K562 (cell line): ENCODE results near the gene LSM12. TPM values are rescaled to one million over a fixed set of nuclear protein-coding genes. Genes with fewer than 3 reads are reported as not detected.

Experiments
- FOSL1 ChIP-seq: fragments of 200-800 bp; sonication (Bioruptor generic); conservative IDR thresholded peaks from 2 replicates; pipeline ENCODE4 v1.6.1; 2016; ENCODE audit warnings: missing genetic modification characterization, missing compliant biosample characterization
- MAZ ChIP-seq, 2 experiments: fragments of 450-650 bp in 1 of 2; sonication (generic) in 1 of 2; formaldehyde crosslinking; IDR thresholded peaks in 1 of 2; conservative IDR thresholded peaks in 1 of 2; 2 replicates each; pipeline versions ENCODE4 v1.4.0 to v1.5.0; 2020; ENCODE audit warnings: mild to moderate bottlenecking in 1 of 2, missing genetic modification reagents in 1 of 2
- PBX2 ChIP-seq, 2 experiments: IDR thresholded peaks in 1 of 2; conservative IDR thresholded peaks in 1 of 2; 2 replicates each; pipeline ENCODE4 v1.6.1; 2016; ENCODE audit warnings: low read depth in 2 of 2, mild to moderate bottlenecking in 1 of 2, missing compliant biosample characterization in 1 of 2, missing genetic modification characterization in 1 of 2, moderate library complexity in 1 of 2
- SAFB2 ChIP-seq: fragments of 200-400 bp; formaldehyde crosslinking; IDR thresholded peaks from 2 replicates; pipeline ENCODE4 v1.6.1; 2018; ENCODE audit warnings: borderline replicate concordance, low read length, low read depth, moderate library complexity; ENCODE audit not compliant: severe bottlenecking
- THRB ChIP-seq: fragments of 450-650 bp; formaldehyde crosslinking; conservative IDR thresholded peaks from 2 replicates; pipeline ENCODE4 v1.4.0; 2022; ENCODE audit warnings: mild to moderate bottlenecking, missing genetic modification characterization
- WHSC1 ChIP-seq: IDR thresholded peaks from one replicate; pipeline ENCODE4 v1.6.1; 2012; ENCODE audit warnings: low read length, control low read depth, inconsistent platforms
- ZNF431 ChIP-seq: sonication (generic); formaldehyde crosslinking; IDR thresholded peaks from 2 replicates; pipeline ENCODE4 v1.8.0; 2022; ENCODE audit warnings: mild to moderate bottlenecking, missing genetic modification reagents
- ZNF583 ChIP-seq: fragments of 250-450 bp; sonication (Bioruptor Pico); IDR thresholded peaks from 2 replicates; pipeline ENCODE4 v1.4.0; 2020
- ZNF764 ChIP-seq: fragments of 250-450 bp; sonication (Bioruptor Pico); IDR thresholded peaks from 2 replicates; pipeline ENCODE4 v1.4.0; 2020; ENCODE audit warnings: low read depth, mild to moderate bottlenecking, moderate library complexity
- ZNF830 ChIP-seq: fragments of 250-450 bp; sonication (Bioruptor Pico); IDR thresholded peaks from 2 replicates; pipeline ENCODE4 v1.5.0; 2021; ENCODE audit warnings: mild to moderate bottlenecking
- polyA plus RNA-seq, 8 experiments: library from polyadenylated mRNA; depleted of rRNA in 4 of 8; stranded (reverse) in 5 of 8; unstranded in 3 of 8; fragments of >200 nt; fragmentation: Nextera tagmentation in 2 of 8; fragmentation: Illumina TruSeq in 1 of 8; extraction: Ambion mirVana in 2 of 8; extraction: Trizol in 1 of 8; gene quantifications; 2 replicates each; pipeline versions ENCODE4 v1.2.1 to v1.2.3, GENCODE V29; 2011 to 2014; ENCODE audit warnings: inconsistent platforms in 1 of 8, missing spikeins in 1 of 8
- total RNA-seq, 7 experiments: library from RNA; depleted of rRNA in 6 of 7; stranded (reverse); fragments of >200 nt in 6 of 7; fragmentation: Illumina TruSeq in 2 of 7; extraction: Trizol in 2 of 7; gene quantifications; 2 replicates each; pipeline versions ENCODE4 v1.2.1 to v1.2.3, GENCODE V29; 2011 to 2021; ENCODE audit warnings: low replicate concordance in 1 of 7
- TF ChIP-seq, protein P1 (sequence below): sonication (generic); formaldehyde crosslinking; IDR thresholded peaks from 2 replicates; pipeline ENCODE4 v1.8.1; 2022; ENCODE audit warnings: missing genetic modification reagents
- TF ChIP-seq, protein P2 (sequence below): fragments of 450-650 bp; IDR thresholded peaks from 2 replicates; pipeline ENCODE4 v1.6.1; 2016; ENCODE audit warnings: low read depth

Gene LSM12
- total and polyA plus RNA-seq, 9 of the 15 experiments (the other 6 are each of a cell fraction or from before 2014, with no cell fraction given), result 53.0 to 258 (median 89.3) TPM

GRCh38 chr17:44095647-44096496 lies 29.4 kb upstream of the LSM12 start (continued):
- no peak for TF ChIP-seq PBX2 (CRISPR knock-in tag; IDR thresholded peaks at IDR 0.05; ENCODE audit: low read depth)
- 0 out of 2 replicates have a peak, but pooled peaks have one; percentile 33 for TF ChIP-seq PBX2 (tag; conservative IDR thresholded peaks at IDR 0.05; ENCODE audit: low read depth)
- TF ChIP-seq ZNF431 (CRISPR knock-in tag), result no peak
- peak; percentile 80; the same call in 1 of the 2 replicates for TF ChIP-seq THRB (CRISPR knock-in tag)
- no peak for TF ChIP-seq ZNF830 (CRISPR knock-in tag)
- no peak for TF ChIP-seq SAFB2
- TF ChIP-seq, protein P1, sequence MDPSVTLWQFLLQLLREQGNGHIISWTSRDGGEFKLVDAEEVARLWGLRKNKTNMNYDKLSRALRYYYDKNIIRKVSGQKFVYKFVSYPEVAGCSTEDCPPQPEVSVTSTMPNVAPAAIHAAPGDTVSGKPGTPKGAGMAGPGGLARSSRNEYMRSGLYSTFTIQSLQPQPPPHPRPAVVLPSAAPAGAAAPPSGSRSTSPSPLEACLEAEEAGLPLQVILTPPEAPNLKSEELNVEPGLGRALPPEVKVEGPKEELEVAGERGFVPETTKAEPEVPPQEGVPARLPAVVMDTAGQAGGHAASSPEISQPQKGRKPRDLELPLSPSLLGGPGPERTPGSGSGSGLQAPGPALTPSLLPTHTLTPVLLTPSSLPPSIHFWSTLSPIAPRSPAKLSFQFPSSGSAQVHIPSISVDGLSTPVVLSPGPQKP, result no peak
- TF ChIP-seq ZNF764 (CRISPR knock-in tag), result no peak
- peak; percentile 41 to 52; a peak in 3 of 4 replicates for TF ChIP-seq MAZ (CRISPR knock-in tag; conservative IDR thresholded peaks at IDR 0.05 in 1 of 2, IDR thresholded peaks at IDR 0.05 in 1 of 2)
- TF ChIP-seq FOSL1 (tag), result no peak
- no peak for TF ChIP-seq WHSC1
- TF ChIP-seq, protein P2, sequence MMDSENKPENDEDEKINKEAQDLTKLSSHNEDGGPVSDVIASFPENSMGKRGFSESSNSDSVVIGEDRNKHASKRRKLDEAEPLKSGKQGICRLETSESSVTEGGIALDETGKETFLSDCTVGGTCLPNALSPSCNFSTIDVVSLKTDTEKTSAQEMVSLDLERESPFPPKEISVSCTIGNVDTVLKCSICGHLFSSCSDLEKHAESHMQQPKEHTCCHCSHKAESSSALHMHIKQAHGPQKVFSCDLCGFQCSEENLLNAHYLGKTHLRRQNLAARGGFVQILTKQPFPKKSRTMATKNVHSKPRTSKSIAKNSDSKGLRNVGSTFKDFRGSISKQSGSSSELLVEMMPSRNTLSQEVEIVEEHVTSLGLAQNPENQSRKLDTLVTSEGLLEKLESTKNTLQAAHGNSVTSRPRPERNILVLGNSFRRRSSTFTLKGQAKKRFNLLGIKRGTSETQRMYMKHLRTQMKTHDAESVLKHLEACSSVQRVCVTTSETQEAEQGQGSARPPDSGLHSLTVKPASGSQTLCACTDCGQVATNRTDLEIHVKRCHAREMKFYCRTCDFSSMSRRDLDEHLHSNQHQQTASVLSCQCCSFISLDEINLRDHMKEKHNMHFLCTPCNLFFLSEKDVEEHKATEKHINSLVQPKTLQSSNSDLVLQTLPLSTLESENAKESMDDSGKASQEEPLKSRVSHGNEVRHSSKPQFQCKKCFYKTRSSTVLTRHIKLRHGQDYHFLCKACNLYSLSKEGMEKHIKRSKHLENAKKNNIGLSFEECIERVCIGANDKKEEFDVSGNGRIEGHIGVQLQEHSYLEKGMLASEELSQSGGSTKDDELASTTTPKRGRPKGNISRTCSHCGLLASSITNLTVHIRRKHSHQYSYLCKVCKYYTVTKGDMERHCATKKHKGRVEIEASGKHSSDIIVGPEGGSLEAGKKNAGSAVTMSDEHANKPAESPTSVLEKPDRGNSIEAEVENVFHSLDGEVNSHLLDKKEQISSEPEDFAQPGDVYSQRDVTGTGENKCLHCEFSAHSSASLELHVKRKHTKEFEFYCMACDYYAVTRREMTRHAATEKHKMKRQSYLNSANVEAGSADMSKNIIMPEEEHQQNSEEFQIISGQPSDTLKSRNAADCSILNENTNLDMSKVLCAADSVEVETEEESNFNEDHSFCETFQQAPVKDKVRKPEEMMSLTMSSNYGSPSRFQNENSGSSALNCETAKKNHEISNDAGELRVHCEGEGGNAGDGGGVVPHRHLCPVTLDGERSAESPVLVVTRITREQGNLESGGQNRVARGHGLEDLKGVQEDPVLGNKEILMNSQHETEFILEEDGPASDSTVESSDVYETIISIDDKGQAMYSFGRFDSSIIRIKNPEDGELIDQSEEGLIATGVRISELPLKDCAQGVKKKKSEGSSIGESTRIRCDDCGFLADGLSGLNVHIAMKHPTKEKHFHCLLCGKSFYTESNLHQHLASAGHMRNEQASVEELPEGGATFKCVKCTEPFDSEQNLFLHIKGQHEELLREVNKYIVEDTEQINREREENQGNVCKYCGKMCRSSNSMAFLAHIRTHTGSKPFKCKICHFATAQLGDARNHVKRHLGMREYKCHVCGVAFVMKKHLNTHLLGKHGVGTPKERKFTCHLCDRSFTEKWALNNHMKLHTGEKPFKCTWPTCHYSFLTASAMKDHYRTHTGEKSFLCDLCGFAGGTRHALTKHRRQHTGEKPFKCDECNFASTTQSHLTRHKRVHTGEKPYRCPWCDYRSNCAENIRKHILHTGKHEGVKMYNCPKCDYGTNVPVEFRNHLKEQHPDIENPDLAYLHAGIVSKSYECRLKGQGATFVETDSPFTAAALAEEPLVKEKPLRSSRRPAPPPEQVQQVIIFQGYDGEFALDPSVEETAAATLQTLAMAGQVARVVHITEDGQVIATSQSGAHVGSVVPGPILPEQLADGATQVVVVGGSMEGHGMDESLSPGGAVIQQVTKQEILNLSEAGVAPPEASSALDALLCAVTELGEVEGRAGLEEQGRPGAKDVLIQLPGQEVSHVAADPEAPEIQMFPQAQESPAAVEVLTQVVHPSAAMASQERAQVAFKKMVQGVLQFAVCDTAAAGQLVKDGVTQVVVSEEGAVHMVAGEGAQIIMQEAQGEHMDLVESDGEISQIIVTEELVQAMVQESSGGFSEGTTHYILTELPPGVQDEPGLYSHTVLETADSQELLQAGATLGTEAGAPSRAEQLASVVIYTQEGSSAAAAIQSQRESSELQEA, result no peak
- TF ChIP-seq ZNF583, result no peak
